Neutrophil (primary cell): ENCODE data around the gene DNAJA1.
A peak's percentile ranks its signal among the peaks of the same experiment; 100 is the strongest.
"Not testable (repeated sequence)": the region's sequence is repeated elsewhere in the genome, so short reads cannot be mapped to it uniquely, and the experiment has no call there.

Experiments
- H3K27ac ChIP-seq: fragments of 200-600 bp; sonication (generic); 2 replicates; pipeline ENCODE4 v1.5.1; 2016; ENCODE audit warnings: mild to moderate bottlenecking, moderate library complexity
- H3K27me3 ChIP-seq: fragments of 200-600 bp; sonication (generic); 2 replicates; pipeline ENCODE4 v1.6.0; 2016; ENCODE audit warnings: mild to moderate bottlenecking
- H3K36me3 ChIP-seq: fragments of 200-600 bp; sonication (generic); 2 replicates; pipeline ENCODE4 v1.5.1; 2017
- H3K4me1 ChIP-seq, 2 experiments: fragments of 200-600 bp in 1 of 2; sonication (generic) in 1 of 2; 1 replicate in 1 of 2; 2 replicates in 1 of 2; pipeline versions ENCODE4 v1.5.1 to v1.6.1; 2013 to 2016; ENCODE audit warnings: low read depth in 1 of 2, low read length in 1 of 2, mild to moderate bottlenecking in 1 of 2, moderate library complexity in 1 of 2; ENCODE audit not compliant: control insufficient read depth in 1 of 2, insufficient read depth in 1 of 2
- H3K4me3 ChIP-seq, 2 experiments: fragments of 200-600 bp in 1 of 2; sonication (generic) in 1 of 2; 1 replicate in 1 of 2; 2 replicates in 1 of 2; pipeline ENCODE4 v1.5.1; 2013 to 2016; ENCODE audit warnings: low read depth in 1 of 2, low read length in 1 of 2, mild to moderate bottlenecking in 1 of 2, moderate library complexity in 1 of 2
- H3K9me3 ChIP-seq: fragments of 200-600 bp; sonication (generic); 2 replicates; pipeline ENCODE4 v1.5.1; 2016
- CTCF ChIP-seq: fragments of 200-600 bp; sonication (generic); IDR thresholded peaks from 2 replicates; pipeline ENCODE4 v1.5.1; 2016; ENCODE audit warnings: antibody characterized with exemption

Gene DNAJA1

GRCh38 chr9:32992595-32993238 is 32.4 kb upstream of the DNAJA1 start:
- peaks cover 16 to 18% of the 10 kb centered on the region in 2 experiments for H3K4me1 ChIP-seq
- TF ChIP-seq CTCF, result no peak
- no peaks in the 10 kb centered on the region for H3K9me3 ChIP-seq
- H3K27me3 ChIP-seq, result no peaks in the 10 kb centered on the region
- H3K27ac ChIP-seq, result peak overlapping the region; percentile 44
- peak overlapping the region in 1 of 2 experiments; percentile 8 for H3K4me3 ChIP-seq
- peaks cover 32% of the 10 kb centered on the region for H3K36me3 ChIP-seq

- Histone ChIP-seq H3K27ac (peak overlapping the region; percentile 89), H3K4me3 (peak overlapping the region; percentile 74 to 97), H3K36me3 (peaks cover 13% of the 10 kb centered on the region), H3K4me1 (peaks cover 5 to 13% of the 10 kb centered on the region in 2 experiments)
- not testable (repeated sequence) for H3K9me3 ChIP-seq, H3K27me3 ChIP-seq
Observed at GRCh38 chr9:33000682-33001055, 24.4 kb upstream of the DNAJA1 start.

- H3K9me3 ChIP-seq, H3K36me3 ChIP-seq, H3K27ac ChIP-seq, H3K27me3 ChIP-seq, H3K4me3 ChIP-seq: not testable (repeated sequence)
- peaks cover 5 to 13% of the 10 kb centered on the region in 2 experiments for H3K4me1 ChIP-seq
Observed at GRCh38 chr9:33005335-33005734, 19.7 kb upstream of the DNAJA1 start.

DNA sequence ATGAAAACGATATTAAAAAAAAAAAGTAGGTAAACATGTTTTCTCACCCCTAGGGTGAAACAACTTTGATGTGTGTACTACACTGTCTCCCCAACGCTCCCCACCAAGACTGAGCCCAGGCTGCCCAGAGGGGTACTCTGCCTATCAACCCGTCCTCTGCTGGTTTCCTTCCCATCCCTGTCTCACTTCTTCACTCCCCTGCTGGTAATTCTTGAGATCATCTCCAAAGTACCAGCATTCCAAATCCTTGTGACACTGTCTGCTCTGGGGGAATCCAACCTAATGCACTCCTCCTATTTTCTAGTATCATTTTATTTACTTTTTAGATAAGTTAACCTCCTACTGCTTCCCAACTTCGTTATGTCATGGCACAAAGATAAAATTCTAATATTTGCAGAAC is 17.3 kb upstream of the DNAJA1 start:
- no peak for TF ChIP-seq CTCF
- H3K4me3 ChIP-seq, result no peak overlapping the region
- peaks cover 0 to 4% of the 10 kb centered on the region in 2 experiments for H3K4me1 ChIP-seq
- H3K27me3 ChIP-seq, result no peaks in the 10 kb centered on the region
- no peak overlapping the region for H3K27ac ChIP-seq
- no peaks in the 10 kb centered on the region for H3K9me3 ChIP-seq
- H3K36me3 ChIP-seq, result no peaks in the 10 kb centered on the region

GRCh38 chr9:33011831-33012230 is 13.2 kb upstream of the DNAJA1 start:
- no peak for TF ChIP-seq CTCF
- Histone ChIP-seq H3K9me3 (no peaks in the 10 kb centered on the region), H3K27ac (no peak overlapping the region), H3K4me1 (peaks cover 0 to 4% of the 10 kb centered on the region in 2 experiments), H3K27me3 (no peaks in the 10 kb centered on the region), H3K36me3 (no peaks in the 10 kb centered on the region), H3K4me3 (no peak overlapping the region)

DNA sequence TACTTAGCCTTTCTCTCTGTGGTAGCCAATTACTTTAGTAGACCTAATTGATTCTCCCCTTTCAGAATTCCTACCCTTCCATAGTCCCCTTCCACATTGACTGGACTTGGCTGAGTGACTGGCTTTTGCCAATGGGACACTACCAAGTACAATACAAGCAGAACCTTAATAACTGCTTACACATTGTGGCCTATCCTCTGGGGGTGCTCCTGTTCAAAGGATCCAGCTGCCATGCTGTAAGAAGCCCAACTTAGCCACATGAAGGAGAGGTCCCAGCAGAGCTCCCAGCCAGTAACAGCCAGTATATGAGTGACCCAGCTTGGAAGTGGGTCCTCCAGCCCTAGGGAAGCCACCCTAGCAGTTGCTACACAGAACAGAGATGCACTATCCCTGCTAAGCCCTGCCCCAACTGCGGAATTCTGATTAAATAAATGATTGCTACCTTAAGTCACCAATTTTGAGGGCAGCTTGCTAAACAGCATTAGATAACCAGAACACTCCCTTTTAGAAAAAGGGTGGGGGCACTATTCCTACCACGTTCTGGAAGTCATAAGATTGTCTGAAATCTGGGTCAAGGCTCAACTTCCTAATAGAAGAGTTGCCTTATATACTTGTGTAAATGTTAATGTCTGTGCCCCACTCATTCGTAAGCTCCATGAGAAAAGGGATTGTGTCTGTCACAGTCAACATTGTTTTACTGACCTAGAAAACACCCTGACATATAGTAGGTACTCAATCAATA is 12.6 kb upstream of the DNAJA1 start:
- no peak overlapping the region for H3K27ac ChIP-seq
- H3K4me1 ChIP-seq, result peaks cover 0 to 4% of the 10 kb centered on the region in 2 experiments
- no peak overlapping the region for H3K4me3 ChIP-seq
- H3K27me3 ChIP-seq, result no peaks in the 10 kb centered on the region
- H3K36me3 ChIP-seq, result no peaks in the 10 kb centered on the region
- TF ChIP-seq CTCF, result no peak
- no peaks in the 10 kb centered on the region for H3K9me3 ChIP-seq
